ENCODE results near the gene ZFPM1. TPM values are rescaled to one million over a fixed set of nuclear protein-coding genes. Genes with fewer than 3 reads are reported as not detected.

Gene ZFPM1
- polyA plus RNA-seq, 1 of the 3 experiments (the other 2 are of a cell fraction): 1.2 TPM

DNA sequence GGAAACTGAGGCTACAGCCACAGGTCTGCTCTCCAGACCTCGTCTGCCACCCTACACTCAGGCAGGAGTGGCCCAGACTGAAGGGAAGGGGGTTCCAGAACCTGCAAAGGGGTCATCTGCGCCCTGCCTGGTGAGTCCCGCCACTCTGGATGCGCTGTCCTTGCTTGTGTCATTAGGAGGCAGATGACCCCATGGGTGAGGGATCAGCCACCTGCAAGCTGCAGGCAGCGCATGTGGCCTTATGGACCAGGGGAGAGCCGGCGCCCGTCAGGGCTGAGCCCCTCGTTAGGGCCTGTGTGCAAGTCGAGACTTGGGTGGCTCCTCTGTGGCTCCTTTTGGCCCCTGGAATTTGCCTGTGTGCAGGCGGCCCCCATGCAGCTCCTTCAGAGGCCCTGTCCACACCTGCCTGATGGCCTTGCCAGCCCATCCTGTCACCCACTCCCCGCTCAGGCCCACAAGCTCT is 5.7 kb downstream of the ZFPM1 start:
- TF ChIP-seq, protein P1, sequence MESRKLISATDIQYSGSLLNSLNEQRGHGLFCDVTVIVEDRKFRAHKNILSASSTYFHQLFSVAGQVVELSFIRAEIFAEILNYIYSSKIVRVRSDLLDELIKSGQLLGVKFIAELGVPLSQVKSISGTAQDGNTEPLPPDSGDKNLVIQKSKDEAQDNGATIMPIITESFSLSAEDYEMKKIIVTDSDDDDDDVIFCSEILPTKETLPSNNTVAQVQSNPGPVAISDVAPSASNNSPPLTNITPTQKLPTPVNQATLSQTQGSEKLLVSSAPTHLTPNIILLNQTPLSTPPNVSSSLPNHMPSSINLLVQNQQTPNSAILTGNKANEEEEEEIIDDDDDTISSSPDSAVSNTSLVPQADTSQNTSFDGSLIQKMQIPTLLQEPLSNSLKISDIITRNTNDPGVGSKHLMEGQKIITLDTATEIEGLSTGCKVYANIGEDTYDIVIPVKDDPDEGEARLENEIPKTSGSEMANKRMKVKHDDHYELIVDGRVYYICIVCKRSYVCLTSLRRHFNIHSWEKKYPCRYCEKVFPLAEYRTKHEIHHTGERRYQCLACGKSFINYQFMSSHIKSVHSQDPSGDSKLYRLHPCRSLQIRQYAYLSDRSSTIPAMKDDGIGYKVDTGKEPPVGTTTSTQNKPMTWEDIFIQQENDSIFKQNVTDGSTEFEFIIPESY (IDR thresholded peaks at IDR 0.05; ENCODE audit: borderline replicate concordance, low read depth): no peak
- TF ChIP-seq YY1 (IDR thresholded peaks at IDR 0.05; ENCODE audit: low read depth) (no peak), EZH2phosphoT487 (IDR thresholded peaks at IDR 0.05; ENCODE audit: borderline replicate concordance, low read depth) (no peak), SIN3A (IDR thresholded peaks at IDR 0.05; ENCODE audit: borderline replicate concordance, low read depth, low read length) (no peak), ELF1 (IDR thresholded peaks at IDR 0.05) (no peak), JUND (IDR thresholded peaks at IDR 0.05) (no peak), FOSL2 (IDR thresholded peaks at IDR 0.05; ENCODE audit: borderline replicate concordance, low read depth) (no peak)
- TF ChIP-seq, protein P2, sequence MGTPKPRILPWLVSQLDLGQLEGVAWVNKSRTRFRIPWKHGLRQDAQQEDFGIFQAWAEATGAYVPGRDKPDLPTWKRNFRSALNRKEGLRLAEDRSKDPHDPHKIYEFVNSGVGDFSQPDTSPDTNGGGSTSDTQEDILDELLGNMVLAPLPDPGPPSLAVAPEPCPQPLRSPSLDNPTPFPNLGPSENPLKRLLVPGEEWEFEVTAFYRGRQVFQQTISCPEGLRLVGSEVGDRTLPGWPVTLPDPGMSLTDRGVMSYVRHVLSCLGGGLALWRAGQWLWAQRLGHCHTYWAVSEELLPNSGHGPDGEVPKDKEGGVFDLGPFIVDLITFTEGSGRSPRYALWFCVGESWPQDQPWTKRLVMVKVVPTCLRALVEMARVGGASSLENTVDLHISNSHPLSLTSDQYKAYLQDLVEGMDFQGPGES (IDR thresholded peaks at IDR 0.05; ENCODE audit: low read depth, low read length): no peak
- CTCF ChIA-PET: interaction anchor here (0.7 to 1.9 kb wide), 3 partner anchors 15 to 100 kb away, joined by 3 to 5 read pairs (median 3); no protein-coding TSS in a partner anchor
- no peak for DNase-seq
- H3K9me2 ChIP-seq: no peaks in the 10 kb centered on the region
- H3K27ac ChIP-seq (ENCODE audit: low read depth in 2 of 2, low read length in 1 of 2): peak overlapping the region in 1 of 2 experiments; percentile 73; a peak in 2 of 4 replicates
- H3F3A ChIP-seq (replicated peaks; ENCODE audit: insufficient read depth): no peaks in the 10 kb centered on the region
- H2AFZ ChIP-seq (ENCODE audit: low read depth): no peak overlapping the region
- H3K27me3 ChIP-seq (ENCODE audit: insufficient read depth): no peaks in the 10 kb centered on the region
- peaks cover 5 to 78% of the 10 kb centered on the region in 2 experiments; a peak in 2 of 4 replicates for H3K4me1 ChIP-seq (ENCODE audit: control insufficient read depth in 1 of 2, insufficient read depth in 2 of 2, low read depth in 1 of 2, low read length in 1 of 2)
- H3K4me3 ChIP-seq (ENCODE audit: low read depth in 2 of 2, low read length in 1 of 2): no peak overlapping the region
- H3K9ac ChIP-seq: no peak overlapping the region
- no peaks in the 10 kb centered on the region for H3K36me3 ChIP-seq (replicated peaks in 1 of 2; ENCODE audit: control insufficient read depth in 1 of 2, insufficient read depth in 2 of 2, low read length in 1 of 2)
- peaks cover 91% of the 10 kb centered on the region for H4K20me1 ChIP-seq (ENCODE audit: insufficient read depth)
- H3K79me2 ChIP-seq (ENCODE audit: insufficient read depth): peaks cover 88% of the 10 kb centered on the region
- POLR2A ChIA-PET: interaction anchor here (0.6 kb wide), 1 partner anchor 166 kb away, joined by 3 read pairs; no protein-coding TSS in a partner anchor
- H3K9me3 ChIP-seq: no peaks in the 10 kb centered on the region
- WGBS (ENCODE audit: low lambda C conversion rate): 95% methylated on average over 9 of the region's 12 CpGs
- H3K4me2 ChIP-seq: no peak overlapping the region

DNA sequence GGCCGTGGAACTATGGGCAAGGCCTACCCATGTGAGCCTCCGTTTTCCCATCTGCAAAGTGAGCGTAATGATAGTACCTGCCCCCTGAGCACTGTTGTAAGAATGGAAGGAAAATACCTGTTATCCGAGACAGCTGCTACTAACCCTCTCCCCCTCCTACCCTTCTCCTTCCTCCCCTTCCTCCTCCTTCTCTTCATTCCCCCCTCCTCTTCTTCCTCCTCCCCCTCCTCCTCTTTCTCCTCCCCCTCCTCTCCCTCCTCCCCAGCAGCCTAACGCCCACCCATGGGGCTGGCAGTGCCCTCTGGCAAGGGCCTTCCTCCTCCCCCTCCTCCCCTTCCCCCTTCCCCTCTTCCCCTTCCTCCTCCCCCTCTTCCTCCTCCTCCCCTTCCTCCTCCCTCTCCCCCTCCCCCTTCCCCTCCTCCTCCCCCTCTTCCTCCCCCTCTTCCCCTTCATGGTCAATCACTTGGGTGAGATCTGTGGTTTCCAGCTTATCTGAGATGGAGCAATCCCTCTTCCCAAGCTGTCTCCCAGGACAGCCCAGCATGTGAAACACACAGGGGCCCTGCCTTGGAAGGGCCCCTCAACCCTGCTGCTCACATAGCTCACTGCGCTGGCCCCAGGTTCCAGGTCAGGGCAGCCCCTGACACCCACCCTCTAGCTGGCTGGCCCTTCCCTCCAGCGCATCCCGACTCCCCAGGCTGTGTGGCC is 6.4 kb downstream of the ZFPM1 start:
- H4K20me1 ChIP-seq (ENCODE audit: insufficient read depth): peaks cover 91% of the 10 kb centered on the region
- no peaks in the 10 kb centered on the region for H3K9me3 ChIP-seq
- peak overlapping the region in 1 of 2 experiments; percentile 73; a peak in 2 of 4 replicates for H3K27ac ChIP-seq (ENCODE audit: low read depth in 2 of 2, low read length in 1 of 2)
- H3K9me2 ChIP-seq: no peaks in the 10 kb centered on the region
- peaks cover 87% of the 10 kb centered on the region for H3K79me2 ChIP-seq (ENCODE audit: insufficient read depth)
- H3K4me2 ChIP-seq: no peak overlapping the region
- H3K36me3 ChIP-seq (replicated peaks in 1 of 2; ENCODE audit: control insufficient read depth in 1 of 2, insufficient read depth in 2 of 2, low read length in 1 of 2): no peaks in the 10 kb centered on the region
- no peaks in the 10 kb centered on the region for H3F3A ChIP-seq (replicated peaks; ENCODE audit: insufficient read depth)
- no peak overlapping the region for H3K4me3 ChIP-seq (ENCODE audit: low read depth in 2 of 2, low read length in 1 of 2)
- WGBS (ENCODE audit: low lambda C conversion rate): 92% methylated on average over 8 of the region's 8 CpGs
- H2AFZ ChIP-seq (ENCODE audit: low read depth): no peak overlapping the region
- H3K9ac ChIP-seq: no peak overlapping the region
- H3K4me1 ChIP-seq (ENCODE audit: control insufficient read depth in 1 of 2, insufficient read depth in 2 of 2, low read depth in 1 of 2, low read length in 1 of 2): peaks cover 5 to 86% of the 10 kb centered on the region in 2 experiments; a peak in 3 of 4 replicates
- no peak for DNase-seq
- ChIA-PET POLR2A (interaction anchor here (0.6 kb wide), 2 partner anchors 28 to 167 kb away, joined by 3 read pairs; no protein-coding TSS in a partner anchor), CTCF (interaction anchor here (0.7 to 2.4 kb wide), 4 partner anchors 11 to 29 kb away, joined by 3 to 5 read pairs (median 4); no protein-coding TSS in a partner anchor)
- H3K27me3 ChIP-seq (ENCODE audit: insufficient read depth): no peaks in the 10 kb centered on the region
- TF ChIP-seq JUND (IDR thresholded peaks at IDR 0.05): no peak
- TF ChIP-seq GATA2 (CRISPR knock-in tag; IDR thresholded peaks at IDR 0.05): no peak
- TF ChIP-seq POLR2AphosphoS5 (IDR thresholded peaks at IDR 0.05; ENCODE audit: low read depth, low read length): no peak
- no peak for TF ChIP-seq FOSL2 (IDR thresholded peaks at IDR 0.05; ENCODE audit: borderline replicate concordance, low read depth)
- TF ChIP-seq, protein P3, sequence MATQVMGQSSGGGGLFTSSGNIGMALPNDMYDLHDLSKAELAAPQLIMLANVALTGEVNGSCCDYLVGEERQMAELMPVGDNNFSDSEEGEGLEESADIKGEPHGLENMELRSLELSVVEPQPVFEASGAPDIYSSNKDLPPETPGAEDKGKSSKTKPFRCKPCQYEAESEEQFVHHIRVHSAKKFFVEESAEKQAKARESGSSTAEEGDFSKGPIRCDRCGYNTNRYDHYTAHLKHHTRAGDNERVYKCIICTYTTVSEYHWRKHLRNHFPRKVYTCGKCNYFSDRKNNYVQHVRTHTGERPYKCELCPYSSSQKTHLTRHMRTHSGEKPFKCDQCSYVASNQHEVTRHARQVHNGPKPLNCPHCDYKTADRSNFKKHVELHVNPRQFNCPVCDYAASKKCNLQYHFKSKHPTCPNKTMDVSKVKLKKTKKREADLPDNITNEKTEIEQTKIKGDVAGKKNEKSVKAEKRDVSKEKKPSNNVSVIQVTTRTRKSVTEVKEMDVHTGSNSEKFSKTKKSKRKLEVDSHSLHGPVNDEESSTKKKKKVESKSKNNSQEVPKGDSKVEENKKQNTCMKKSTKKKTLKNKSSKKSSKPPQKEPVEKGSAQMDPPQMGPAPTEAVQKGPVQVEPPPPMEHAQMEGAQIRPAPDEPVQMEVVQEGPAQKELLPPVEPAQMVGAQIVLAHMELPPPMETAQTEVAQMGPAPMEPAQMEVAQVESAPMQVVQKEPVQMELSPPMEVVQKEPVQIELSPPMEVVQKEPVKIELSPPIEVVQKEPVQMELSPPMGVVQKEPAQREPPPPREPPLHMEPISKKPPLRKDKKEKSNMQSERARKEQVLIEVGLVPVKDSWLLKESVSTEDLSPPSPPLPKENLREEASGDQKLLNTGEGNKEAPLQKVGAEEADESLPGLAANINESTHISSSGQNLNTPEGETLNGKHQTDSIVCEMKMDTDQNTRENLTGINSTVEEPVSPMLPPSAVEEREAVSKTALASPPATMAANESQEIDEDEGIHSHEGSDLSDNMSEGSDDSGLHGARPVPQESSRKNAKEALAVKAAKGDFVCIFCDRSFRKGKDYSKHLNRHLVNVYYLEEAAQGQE (IDR thresholded peaks at IDR 0.05; ENCODE audit: low read depth, low read length): no peak
- no peak for TF ChIP-seq TCF12 (IDR thresholded peaks at IDR 0.05)
- no peak for TF ChIP-seq TEAD4 (IDR thresholded peaks at IDR 0.05; ENCODE audit: borderline replicate concordance, insufficient read depth)
- TF ChIP-seq MXI1 (IDR thresholded peaks at IDR 0.05; ENCODE audit: low read depth, low read length): no peak
- TF ChIP-seq RCOR1 (IDR thresholded peaks at IDR 0.05; ENCODE audit: low read length): no peak
- no peak for TF ChIP-seq NFIC (IDR thresholded peaks at IDR 0.05; ENCODE audit: borderline replicate concordance)
- TF ChIP-seq, protein P2 (IDR thresholded peaks at IDR 0.05; ENCODE audit: low read depth, low read length): no peak
- no peak for TF ChIP-seq FOXM1 (IDR thresholded peaks at IDR 0.05; ENCODE audit: low read depth)
- TF ChIP-seq SIN3A (IDR thresholded peaks at IDR 0.05; ENCODE audit: borderline replicate concordance, low read depth, low read length): no peak

All from SK-N-SH (cell line).